Urinary bladder (tissue), 4 donors: Measurements from ENCODE around the gene TBC1D22B. TPM values are rescaled to one million over a fixed set of nuclear protein-coding genes. Genes with fewer than 3 reads are reported as not detected.

Experiments used
- DNase-seq: peaks from one replicate; pipeline ENCODE4 v3.0.0-alpha.2; 2015; ENCODE audit errors: extremely low spot score
- H3K27ac ChIP-seq: one replicate; pipeline ENCODE4 v1.5.1; 2013; ENCODE audit warnings: low read depth, mild to moderate bottlenecking, moderate library complexity
- H3K36me3 ChIP-seq: one replicate; pipeline ENCODE4 v1.6.1; 2013; ENCODE audit warnings: mild to moderate bottlenecking, moderate library complexity; ENCODE audit not compliant: insufficient read depth
- H3K4me1 ChIP-seq: one replicate; pipeline ENCODE4 v1.6.1; 2013; ENCODE audit warnings: mild to moderate bottlenecking, moderate library complexity; ENCODE audit not compliant: insufficient read depth
- H3K4me3 ChIP-seq: one replicate; pipeline ENCODE4 v1.5.1; 2013; ENCODE audit warnings: low read depth, low read length
- WGBS: extraction: QIAGEN DNeasy Blood & Tissue Kit; methylation state at CpG from one replicate; pipeline ENCODE4 v1.1.7; 2013; 5-methylcytosine and 5-hydroxymethylcytosine counted together
- polyA plus RNA-seq: library from polyadenylated mRNA; stranded (reverse); fragments of 200-250 nt; gene quantifications from one replicate; pipeline ENCODE4 v1.2.3, GENCODE V29; 2013
- total RNA-seq: library from RNA; depleted of rRNA; stranded (reverse); fragments of >200 nt; gene quantifications from one replicate; pipeline ENCODE4 v1.2.3, GENCODE V29; 2014
- donor health status: healthy with polysubstance abuse.
- donor health status: healthy.

The TBC1D22B gene
- 5.7 TPM for total RNA-seq
- polyA plus RNA-seq, result 6.4 TPM

GRCh38 chr6:37257634-37258404 lies at the start of gene TBC1D22B, which contains the start of gene TMEM217:
Gene TBC1D22B, plus strand, starts transcription at chr6:37257772. Its CDS starts 146 bp downstream, at chr6:37257918.
Gene TMEM217, minus strand, starts transcription at chr6:37258144. Its CDS starts 39,114 bp downstream, at chr6:37219030.
- under 1% methylated on average over 45 of the region's 45 CpGs for WGBS

GRCh38 chr6:37207903-37208456 lies 49.6 kb upstream of the TBC1D22B start:
- Histone ChIP-seq H3K36me3 (no peaks in the 10 kb centered on the region), H3K27ac (no peak overlapping the region), H3K4me3 (no peak overlapping the region), H3K4me1 (no peaks in the 10 kb centered on the region)
- no peak for DNase-seq
- WGBS, result 67% methylated on average over 7 of the region's 7 CpGs

More at GRCh38 chr6:37257634-37258404, at the start of gene TBC1D22B, which contains the start of gene TMEM217:
- H3K4me3 ChIP-seq, result peak within 1 kb of the TSS; percentile 90
- H3K27ac ChIP-seq, result peak within 1 kb of the TSS; percentile 73
- H3K36me3 ChIP-seq, result no peaks in the 10 kb centered on the region
- peaks cover 2% of the 10 kb centered on the region for H3K4me1 ChIP-seq
- DNase-seq, result peak; percentile 90

GRCh38 chr6:37208793-37209192 lies 48.8 kb upstream of the TBC1D22B start:
- no peak for DNase-seq
- Histone ChIP-seq H3K4me1 (no peaks in the 10 kb centered on the region), H3K36me3 (no peaks in the 10 kb centered on the region), H3K27ac (no peak overlapping the region), H3K4me3 (no peak overlapping the region)
- 94% methylated on average over 7 of the region's 7 CpGs for WGBS

- no peaks in the 10 kb centered on the region for H3K36me3 ChIP-seq
- no peak for DNase-seq
- H3K4me3 ChIP-seq, result no peak overlapping the region
- no peak overlapping the region for H3K27ac ChIP-seq
- WGBS, result 86% methylated on average over 12 of the region's 12 CpGs
- no peaks in the 10 kb centered on the region for H3K4me1 ChIP-seq
These were observed 47.9 kb upstream of the TBC1D22B start for GRCh38 chr6:37209461-37210205.

- 64% methylated on average over 7 of the region's 7 CpGs for WGBS
- no peak overlapping the region for H3K4me3 ChIP-seq
- no peak overlapping the region for H3K27ac ChIP-seq
- H3K4me1 ChIP-seq, result no peaks in the 10 kb centered on the region
- peak; percentile 78 for DNase-seq
- H3K36me3 ChIP-seq, result no peaks in the 10 kb centered on the region
These were observed 47.1 kb upstream of the TBC1D22B start for GRCh38 chr6:37210313-37210968.

GRCh38 chr6:37212268-37212667 lies 45.3 kb upstream of the TBC1D22B start:
- 83% methylated on average over 9 of the region's 9 CpGs for WGBS

GRCh38 chr6:37218061-37218460 lies 39.5 kb upstream of the TBC1D22B start:
- no peak overlapping the region for H3K4me3 ChIP-seq
- WGBS, result 94% methylated on average over 6 of the region's 6 CpGs
- no peak overlapping the region for H3K27ac ChIP-seq
- no peak for DNase-seq
- no peaks in the 10 kb centered on the region for H3K36me3 ChIP-seq
- no peaks in the 10 kb centered on the region for H3K4me1 ChIP-seq

More at GRCh38 chr6:37212268-37212667, 45.3 kb upstream of the TBC1D22B start:
- no peaks in the 10 kb centered on the region for H3K36me3 ChIP-seq
- H3K4me3 ChIP-seq, result no peak overlapping the region
- no peaks in the 10 kb centered on the region for H3K4me1 ChIP-seq
- no peak overlapping the region for H3K27ac ChIP-seq
- no peak for DNase-seq

- no peak for DNase-seq
- 81% methylated on average over 8 of the region's 8 CpGs for WGBS
- Histone ChIP-seq H3K27ac (no peak overlapping the region), H3K4me1 (no peaks in the 10 kb centered on the region), H3K4me3 (no peak overlapping the region), H3K36me3 (no peaks in the 10 kb centered on the region)
These were observed 39.1 kb upstream of the TBC1D22B start for GRCh38 chr6:37218511-37218910.

- no peak overlapping the region for H3K4me3 ChIP-seq
- H3K36me3 ChIP-seq, result no peaks in the 10 kb centered on the region
- no peaks in the 10 kb centered on the region for H3K4me1 ChIP-seq
- no peak for DNase-seq
- no peak overlapping the region for H3K27ac ChIP-seq
- WGBS, result 58% methylated on average over 6 of the region's 6 CpGs
These were observed 35.9 kb upstream of the TBC1D22B start for GRCh38 chr6:37221585-37222124.

GRCh38 chr6:37222125-37222967 lies 35.2 kb upstream of the TBC1D22B start:
- Histone ChIP-seq H3K36me3 (no peaks in the 10 kb centered on the region), H3K4me3 (peak overlapping the region; percentile 60), H3K27ac (no peak overlapping the region), H3K4me1 (no peaks in the 10 kb centered on the region)
- under 1% methylated on average over 39 of the region's 39 CpGs for WGBS
- DNase-seq, result no peak

GRCh38 chr6:37222992-37223391 lies 34.6 kb upstream of the TBC1D22B start:
- Histone ChIP-seq H3K4me3 (no peak overlapping the region), H3K4me1 (no peaks in the 10 kb centered on the region), H3K27ac (no peak overlapping the region), H3K36me3 (no peaks in the 10 kb centered on the region)
- DNase-seq, result no peak

- DNase-seq, result no peak
- Histone ChIP-seq H3K4me3 (no peak overlapping the region), H3K4me1 (no peaks in the 10 kb centered on the region), H3K36me3 (no peaks in the 10 kb centered on the region), H3K27ac (no peak overlapping the region)
- 79% methylated on average over 5 of the region's 5 CpGs for WGBS
These were observed 32.0 kb upstream of the TBC1D22B start for GRCh38 chr6:37225350-37226169.
